ENCODE data around the gene AP1S3.

GRCh38 chr2:223786236-223786635 is 51.1 kb downstream of the AP1S3 start:
- TF ChIP-seq CTCF (IDR thresholded peaks at IDR 0.05) (no peak), POLR2A (IDR thresholded peaks at IDR 0.05) (no peak)
